T-helper 22 cell (primary cell): ENCODE data around the gene KLK7.
"Not testable (repeated sequence)": the region's sequence is repeated elsewhere in the genome, so short reads cannot be mapped to it uniquely, and the experiment has no call there.

Experiments used
- DNase-seq: peaks from one replicate; pipeline ENCODE4 v3.0.0-alpha.2; 2020; ENCODE audit warnings: low read depth

The KLK7 gene

DNA sequence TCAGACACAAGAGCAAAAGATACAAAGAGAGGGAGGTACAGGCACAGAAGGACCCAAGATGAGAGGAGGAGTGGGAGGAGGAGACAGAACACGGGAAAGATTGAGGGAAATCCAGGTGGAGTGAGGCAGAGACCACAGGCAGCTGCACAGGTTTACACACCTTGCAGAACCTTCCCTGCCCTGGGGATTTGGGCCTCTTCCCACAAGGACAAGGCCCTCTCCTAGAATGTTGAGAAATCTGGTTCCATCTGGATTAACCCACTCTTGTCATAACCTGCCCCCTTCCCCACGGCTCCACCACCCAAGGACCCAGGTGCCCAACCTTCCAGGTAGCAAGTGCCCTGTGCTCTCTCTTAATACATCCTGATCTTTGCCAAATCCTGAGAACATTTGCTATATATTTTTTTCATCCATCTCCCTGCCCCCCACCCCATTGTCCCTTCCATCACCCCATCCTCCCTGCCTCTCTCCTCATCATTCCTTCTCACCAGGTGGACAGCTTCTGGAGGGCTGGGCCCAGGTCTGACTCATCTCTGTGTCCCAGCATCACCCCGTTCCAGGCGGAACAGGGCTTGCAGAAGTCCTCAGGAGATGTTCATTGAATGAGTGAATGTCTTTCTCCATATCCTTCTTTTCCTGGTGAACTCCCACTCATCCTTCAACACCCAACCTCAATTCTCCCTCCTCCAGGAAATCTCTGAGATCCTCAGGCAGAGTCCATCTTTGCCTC is 26.5 kb upstream of the KLK7 start:
- DNase-seq, result no peak

DNA sequence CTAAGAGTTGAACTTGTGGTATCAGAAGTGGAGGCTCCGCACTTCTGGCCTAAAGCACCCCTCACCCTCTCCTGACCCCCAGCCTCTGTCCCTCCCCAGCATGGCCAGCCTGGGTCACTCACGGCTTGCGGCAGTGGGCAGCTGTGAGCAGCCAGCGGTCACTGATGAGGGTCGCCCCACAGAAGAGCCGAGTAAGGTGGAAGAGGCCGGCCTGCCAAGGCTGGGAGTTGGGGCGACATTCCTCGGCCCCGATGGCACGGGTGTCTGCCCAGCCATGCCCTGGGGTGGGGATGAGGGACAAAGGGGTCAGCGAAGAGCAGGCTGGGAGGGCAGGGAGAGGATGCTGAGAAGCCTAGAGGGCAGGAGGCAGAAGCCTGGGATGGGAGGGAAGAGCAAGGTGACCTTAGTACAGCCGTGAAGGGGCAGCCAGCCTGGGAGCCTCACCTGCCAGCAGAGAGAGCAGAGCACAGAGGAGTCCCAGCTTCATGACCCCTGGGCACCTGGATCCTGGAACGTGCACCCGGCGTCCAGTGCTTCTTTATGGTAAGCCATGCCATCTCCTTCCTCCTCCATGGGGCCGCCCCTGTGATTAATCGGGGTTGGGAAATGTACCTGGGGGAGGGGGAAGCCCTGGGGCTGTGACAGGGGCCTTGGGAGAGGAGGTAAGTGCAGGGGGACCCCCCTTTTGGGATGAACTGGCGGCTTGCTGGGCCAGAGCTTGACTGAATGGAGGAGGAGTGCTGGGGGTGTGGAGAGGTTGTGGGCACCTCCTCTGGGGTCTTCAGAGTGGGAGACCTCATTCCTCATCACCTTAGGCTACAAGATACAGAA is 25.6 kb upstream of the KLK7 start:
- no peak for DNase-seq

- DNase-seq, result no peak
Observed at GRCh38 chr19:51007488-51007887, 23.8 kb upstream of the KLK7 start.

GRCh38 chr19:51006406-51006805 is 22.7 kb upstream of the KLK7 start:
- no peak for DNase-seq

GRCh38 chr19:51005248-51005647 is 21.5 kb upstream of the KLK7 start:
- no peak for DNase-seq

- DNase-seq, result no peak
Observed at GRCh38 chr19:51003316-51003715, 19.6 kb upstream of the KLK7 start.

- DNase-seq, result no peak
Observed at GRCh38 chr19:51002542-51003311, 19.0 kb upstream of the KLK7 start.

DNA sequence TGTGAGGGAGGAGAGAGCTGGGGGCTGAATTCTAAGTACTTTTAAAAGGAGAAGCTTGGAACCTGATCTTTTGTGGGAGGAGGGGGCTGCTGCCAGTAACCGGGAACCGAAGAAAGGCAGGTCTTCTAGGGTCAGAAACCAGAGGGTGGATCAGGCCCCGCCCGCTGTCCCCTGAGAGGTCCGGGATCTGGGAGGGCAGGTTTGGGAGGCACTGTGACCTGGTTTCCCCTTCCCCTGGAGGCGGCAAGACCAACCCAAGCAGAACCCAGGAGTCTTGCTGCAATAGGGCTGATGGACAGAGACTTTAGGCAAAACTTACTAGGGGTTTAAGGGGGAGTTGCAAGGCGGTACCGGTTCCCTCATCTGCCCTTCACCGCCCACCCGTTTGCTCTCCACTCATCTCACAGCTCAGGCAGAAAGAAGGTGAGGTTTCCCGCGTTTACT is 18.4 kb upstream of the KLK7 start:
- DNase-seq, result no peak

GRCh38 chr19:51001515-51001914 is 17.8 kb upstream of the KLK7 start, which contains the start of gene KLK8:
KLK8 (minus strand) TSS chr19:51001604; CDS start chr19:51001167, 437 bp downstream.
- DNase-seq, result no peak

- DNase-seq, result no peak
Observed at GRCh38 chr19:51000981-51001380, 17.3 kb upstream of the KLK7 start.

GRCh38 chr19:51000426-51000825 is 16.7 kb upstream of the KLK7 start:
- no peak for DNase-seq

GRCh38 chr19:50998686-50999085 is 15.0 kb upstream of the KLK7 start:
- no peak for DNase-seq

DNA sequence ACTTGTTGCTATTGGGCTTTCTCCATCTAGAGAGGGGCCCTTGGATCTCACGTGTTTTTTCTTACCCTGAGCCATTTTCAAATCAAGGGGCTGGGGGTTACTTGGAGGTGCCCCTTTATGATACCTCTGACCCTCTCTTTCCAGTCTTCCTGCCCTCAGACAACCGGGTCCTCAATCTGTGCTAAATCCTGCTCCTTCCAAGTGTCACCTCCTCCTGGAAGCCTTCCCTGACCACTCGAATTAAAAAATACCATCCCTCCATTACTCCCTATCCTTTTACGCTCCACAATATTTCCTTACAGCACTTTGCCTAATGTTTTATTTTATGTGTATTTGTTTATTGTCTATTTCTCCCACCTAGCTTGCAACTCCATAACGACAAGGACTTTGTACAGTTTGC is 14.3 kb upstream of the KLK7 start:
- no peak for DNase-seq

GRCh38 chr19:50994129-50994528 is 10.4 kb upstream of the KLK7 start:
- DNase-seq, result no peak

- no peak for DNase-seq
Observed at GRCh38 chr19:50992666-50993035, 8.9 kb upstream of the KLK7 start.

DNA sequence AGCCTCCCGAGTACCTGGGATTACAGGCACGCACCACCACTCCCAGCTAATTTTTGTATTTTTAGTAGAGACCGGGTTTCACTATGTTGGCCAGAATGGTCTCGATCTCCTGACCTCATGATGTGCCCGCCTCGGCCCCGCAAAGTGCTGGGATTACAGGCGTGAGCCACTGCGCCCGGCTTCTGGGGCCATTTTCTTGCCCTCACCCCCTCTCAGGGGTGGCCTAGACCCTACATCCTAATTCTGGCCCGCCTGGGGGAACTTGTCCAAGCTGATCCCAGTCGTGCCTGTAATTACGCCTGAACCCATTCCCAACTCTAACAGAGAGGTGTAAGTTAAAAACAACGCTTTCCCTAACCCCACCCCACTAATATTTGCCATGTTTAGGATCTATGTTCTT is 699 bp upstream of the KLK7 start:
- not testable (repeated sequence) for DNase-seq

GRCh38 chr19:50982186-50982585 is 1.5 kb downstream of the KLK7 start:
- no peak for DNase-seq

DNA sequence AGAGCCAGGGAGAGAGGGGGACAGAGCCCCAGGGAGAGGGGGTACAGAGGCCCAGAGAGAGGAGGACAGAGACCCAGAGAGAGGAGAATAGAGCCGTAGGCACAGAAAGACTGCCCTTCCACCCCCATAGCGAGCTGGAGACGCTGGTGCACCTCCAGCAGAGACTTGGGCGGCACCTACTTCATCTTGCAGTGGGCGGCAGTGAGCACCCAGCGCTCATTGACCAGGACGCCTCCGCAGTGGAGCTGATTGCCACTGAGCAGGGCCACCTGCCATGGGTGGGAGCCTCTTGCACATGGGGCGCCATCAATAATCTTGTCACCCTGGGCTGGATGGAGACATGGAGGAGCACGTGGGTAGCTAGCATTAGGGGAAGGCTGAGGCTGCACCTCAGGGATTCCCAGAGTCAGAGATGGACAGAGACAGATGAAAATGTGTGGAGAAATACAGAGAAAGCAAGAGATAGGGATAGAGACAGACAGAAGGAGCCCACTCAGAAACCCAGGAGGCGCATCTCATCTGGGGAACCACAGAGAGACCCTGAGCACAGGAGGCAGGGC is 2.0 kb downstream of the KLK7 start:
- no peak for DNase-seq

DNA sequence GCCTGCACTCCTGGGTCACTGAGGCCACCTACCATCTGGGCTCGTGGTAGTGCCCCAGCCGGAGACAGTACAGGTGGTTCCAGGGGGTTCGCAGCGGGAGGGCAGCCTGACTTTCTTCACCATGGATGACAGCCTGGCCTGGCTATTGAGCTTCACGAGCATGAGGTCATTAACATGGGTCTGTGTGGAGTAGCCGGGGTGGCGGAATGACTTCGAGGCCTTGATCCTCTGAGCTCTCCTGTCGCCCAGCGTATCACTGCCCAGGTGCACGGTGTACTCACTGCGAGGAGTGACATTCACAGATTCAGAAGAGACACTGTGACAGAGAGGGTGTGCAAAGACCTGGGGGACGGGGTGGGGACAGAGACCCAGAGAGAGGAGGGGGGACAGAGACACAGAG is 3.5 kb downstream of the KLK7 start:
- DNase-seq, result no peak

GRCh38 chr19:50979758-50980157 is 4.0 kb downstream of the KLK7 start:
- no peak for DNase-seq

DNA sequence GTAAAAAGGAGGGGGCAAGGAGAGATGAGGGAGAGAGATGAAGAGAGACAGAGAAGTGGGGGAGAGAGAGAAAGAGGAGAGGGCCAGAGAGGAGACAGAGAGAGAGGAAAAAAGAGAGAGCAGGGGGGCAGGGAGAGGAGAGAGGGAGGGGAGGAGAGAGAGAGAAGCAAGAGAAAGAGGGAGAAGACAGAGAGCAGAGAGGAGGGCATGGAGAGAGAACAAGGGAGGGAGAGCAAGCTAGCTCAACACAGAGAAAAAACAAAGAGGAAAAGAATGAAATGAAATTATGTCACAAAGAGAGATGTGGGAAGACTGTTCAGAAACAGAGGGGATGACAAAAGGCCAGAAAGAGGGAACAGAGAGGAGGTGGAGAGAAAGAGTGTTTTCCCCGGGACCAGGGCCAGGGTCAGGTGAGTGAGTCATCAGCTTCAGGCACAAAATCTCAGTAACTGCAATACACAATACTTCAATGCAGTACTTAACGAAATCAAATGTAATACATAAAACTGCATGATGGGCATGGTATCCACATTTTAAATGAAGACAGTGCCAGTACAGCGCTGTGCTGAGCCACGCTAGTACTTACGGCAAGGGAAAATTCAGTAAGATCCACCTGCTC is 4.8 kb downstream of the KLK7 start:
- DNase-seq, result no peak

- no peak for DNase-seq
Observed at GRCh38 chr19:50977626-50978025, 6.1 kb downstream of the KLK7 start.
